Endothelial cell of umbilical vein (primary cell): ENCODE data around the gene SFT2D3.

Source experiments
- CTCF ChIP-seq, 2 donors: IDR thresholded peaks; 1 replicate in 1 of 2; 2 replicates in 1 of 2; pipeline ENCODE4 v1.5.1; 2011; ENCODE audit warnings: low read length in 2 of 2, mild to moderate bottlenecking in 2 of 2, moderate library complexity in 2 of 2, control low read depth in 1 of 2, inconsistent platforms in 1 of 2, low read depth in 1 of 2; ENCODE audit not compliant: insufficient read depth in 1 of 2; ENCODE audit errors: extremely low read depth in 1 of 2
- EZH2 ChIP-seq: IDR thresholded peaks from 2 replicates; pipeline ENCODE4 v1.6.1; 2012; ENCODE audit warnings: borderline replicate concordance, low read depth, mild to moderate bottlenecking, moderate library complexity, low read length, inconsistent platforms; ENCODE audit not compliant: severe bottlenecking
- FOS ChIP-seq: IDR thresholded peaks from 2 replicates; pipeline ENCODE4 v1.6.1; 2011; ENCODE audit warnings: mild to moderate bottlenecking, low read length, moderate library complexity, borderline replicate concordance; ENCODE audit not compliant: insufficient read depth
- GATA2 ChIP-seq: IDR thresholded peaks from 2 replicates; pipeline ENCODE4 v1.7.0; 2011; ENCODE audit warnings: low read depth, mild to moderate bottlenecking, moderate library complexity, mixed read lengths, low read length; ENCODE audit not compliant: insufficient read length, insufficient read depth
- MAX ChIP-seq: IDR thresholded peaks from 2 replicates; pipeline ENCODE4 v1.6.1; 2011; ENCODE audit not compliant: insufficient read depth, insufficient read length
- POLR2AphosphoS5 ChIP-seq: IDR thresholded peaks from 2 replicates; pipeline ENCODE4 v1.6.1; 2012; ENCODE audit warnings: low read depth, mild to moderate bottlenecking, control low read depth, low read length, moderate library complexity; ENCODE audit not compliant: insufficient read depth

- TF ChIP-seq CTCF (IDR thresholded peaks at IDR 0.05; ENCODE audit: extremely low read depth in 1 of 2, insufficient read depth in 1 of 2, low read depth in 1 of 2, low read length in 2 of 2), result no peak
- no peak for TF ChIP-seq EZH2
- TF ChIP-seq FOS, result no peak
- no peak for TF ChIP-seq POLR2AphosphoS5
- TF ChIP-seq GATA2, result no peak
- no peak for TF ChIP-seq MAX
Measured at GRCh38 chr2:127690696-127691095, 10.6 kb upstream of the SFT2D3 start.
